ENCODE measurements around the gene PLA2G6. TPM values are rescaled to one million over a fixed set of nuclear protein-coding genes. Genes with fewer than 3 reads are reported as not detected.

Gene PLA2G6
- total RNA-seq, 1 donor from 2014 or later, result 15.8 TPM

DNA sequence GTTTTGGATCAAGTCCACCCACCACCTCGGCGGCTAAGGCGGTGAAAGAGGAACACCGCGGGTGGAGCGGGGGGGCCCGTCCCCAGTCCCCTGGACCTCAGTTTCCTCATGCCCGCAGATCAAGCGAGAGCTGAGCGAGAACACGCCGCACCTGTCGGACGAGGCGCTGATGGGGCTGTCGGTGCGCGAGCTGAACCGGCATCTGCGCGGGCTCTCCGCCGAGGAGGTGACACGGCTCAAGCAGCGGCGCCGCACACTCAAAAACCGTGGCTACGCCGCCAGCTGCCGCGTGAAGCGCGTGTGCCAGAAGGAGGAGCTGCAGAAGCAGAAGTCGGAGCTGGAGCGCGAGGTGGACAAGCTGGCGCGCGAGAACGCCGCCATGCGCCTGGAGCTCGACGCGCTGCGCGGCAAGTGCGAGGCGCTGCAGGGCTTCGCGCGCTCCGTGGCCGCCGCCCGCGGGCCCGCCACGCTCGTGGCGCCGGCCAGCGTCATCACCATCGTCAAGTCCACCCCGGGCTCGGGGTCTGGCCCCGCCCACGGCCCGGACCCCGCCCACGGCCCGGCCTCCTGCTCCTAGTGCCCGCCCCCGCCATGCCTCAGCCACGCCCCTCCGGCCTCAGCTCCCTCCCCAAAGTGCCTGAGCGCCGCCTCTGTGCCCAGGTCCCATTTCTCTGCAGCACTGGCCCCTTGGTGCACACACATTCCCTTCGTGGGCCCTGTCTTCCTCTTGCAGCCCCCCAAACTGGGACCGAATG is 32.8 kb upstream of the PLA2G6 start:
- DNase-seq, result peak; percentile 36

- no peak for DNase-seq
These were observed 32.3 kb upstream of the PLA2G6 start for GRCh38 chr22:38213990-38214301.

- no peak for DNase-seq
These were observed 31.8 kb upstream of the PLA2G6 start for GRCh38 chr22:38213319-38213989.

- no peak for DNase-seq
These were observed 30.8 kb upstream of the PLA2G6 start for GRCh38 chr22:38212442-38212841.

DNA sequence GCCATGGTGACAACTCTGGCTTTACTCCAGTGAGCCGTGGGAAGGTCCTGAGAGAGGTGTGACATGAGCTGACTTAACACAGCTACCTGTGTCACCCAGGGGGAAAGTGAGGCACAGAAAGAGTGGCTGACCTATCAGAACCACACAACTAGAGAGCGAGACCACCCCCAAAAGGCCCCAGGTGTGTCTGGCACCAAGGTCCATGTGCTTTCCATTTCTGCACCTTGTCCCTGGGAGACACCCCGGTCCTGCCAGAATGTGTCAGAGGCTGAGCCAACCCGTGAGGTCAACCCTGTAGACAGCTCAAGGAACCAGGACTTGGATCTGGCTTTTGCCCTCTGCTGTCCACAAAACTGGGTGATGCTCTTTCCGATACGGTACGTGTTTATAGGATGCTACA is 29.9 kb upstream of the PLA2G6 start:
- DNase-seq, result no peak

- no peak for DNase-seq
These were observed 26.9 kb upstream of the PLA2G6 start for GRCh38 chr22:38208551-38208968.

DNA sequence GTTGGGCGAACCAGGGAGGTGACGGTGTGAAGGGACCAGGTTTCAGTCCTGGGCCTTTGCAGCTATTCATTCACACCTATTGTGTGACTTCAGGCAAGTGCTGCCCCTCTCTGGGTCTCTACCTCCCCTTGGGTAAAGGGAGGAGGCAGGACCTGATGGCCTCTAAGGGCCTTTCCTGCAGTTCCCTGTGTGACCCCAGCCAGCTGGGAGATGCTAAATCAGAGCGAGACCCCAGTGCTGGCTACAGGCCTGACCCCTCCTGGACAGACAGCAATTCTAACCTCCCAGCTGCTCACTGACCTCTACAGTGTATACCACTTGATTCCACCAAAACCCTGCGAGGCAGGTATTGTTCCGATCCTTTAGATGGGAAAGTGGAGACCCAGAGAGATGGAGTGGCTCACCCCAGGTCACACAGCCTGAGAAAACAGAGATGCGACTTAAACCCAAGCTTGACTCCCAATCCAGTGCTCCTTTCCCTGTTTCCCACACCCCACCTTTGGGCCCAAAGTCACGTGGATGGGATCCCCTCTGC is 26.3 kb upstream of the PLA2G6 start:
- DNase-seq, result no peak

DNA sequence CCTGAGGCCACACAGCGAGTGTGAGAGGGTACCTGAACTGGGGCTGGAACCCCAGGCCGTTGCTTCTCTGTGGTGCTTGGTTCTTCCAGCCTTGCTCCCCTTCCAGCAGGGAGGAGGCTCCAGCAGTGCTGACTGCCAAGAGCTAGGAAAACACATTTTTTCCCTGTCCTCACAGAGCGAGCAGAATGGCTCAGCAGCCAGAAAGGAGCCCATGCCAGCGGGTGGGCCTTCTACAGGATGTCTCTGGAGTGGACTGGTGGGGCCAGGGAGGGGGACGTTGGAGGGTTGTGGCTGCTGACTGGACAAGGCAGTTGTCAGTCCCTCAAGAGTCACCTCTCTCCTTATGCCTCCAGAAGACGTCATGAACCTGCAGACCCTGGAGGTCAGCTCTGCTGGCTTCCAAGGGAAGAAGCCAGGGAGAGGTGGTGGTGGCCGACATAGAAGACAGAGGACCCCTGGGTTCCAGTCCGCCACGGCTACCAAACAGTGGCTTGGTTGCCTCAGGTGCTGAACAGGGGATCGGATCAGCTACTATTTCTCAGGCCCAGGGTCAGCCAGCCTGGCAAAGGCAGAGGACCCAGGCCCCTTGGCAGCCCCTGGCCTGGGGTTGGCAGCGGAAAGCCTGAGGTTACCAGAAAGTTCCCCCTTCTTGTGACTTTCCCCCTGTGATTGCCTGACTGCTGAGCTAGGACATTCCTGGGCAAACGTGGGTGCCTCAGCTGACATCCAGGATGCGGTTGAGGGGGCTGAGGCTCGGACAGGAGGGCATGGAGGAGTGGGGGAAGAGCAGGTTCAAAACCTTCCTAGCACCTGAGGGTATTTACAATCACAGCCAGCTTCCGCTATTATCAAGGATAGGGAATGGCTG is 23.9 kb upstream of the PLA2G6 start:
- no peak for DNase-seq

DNA sequence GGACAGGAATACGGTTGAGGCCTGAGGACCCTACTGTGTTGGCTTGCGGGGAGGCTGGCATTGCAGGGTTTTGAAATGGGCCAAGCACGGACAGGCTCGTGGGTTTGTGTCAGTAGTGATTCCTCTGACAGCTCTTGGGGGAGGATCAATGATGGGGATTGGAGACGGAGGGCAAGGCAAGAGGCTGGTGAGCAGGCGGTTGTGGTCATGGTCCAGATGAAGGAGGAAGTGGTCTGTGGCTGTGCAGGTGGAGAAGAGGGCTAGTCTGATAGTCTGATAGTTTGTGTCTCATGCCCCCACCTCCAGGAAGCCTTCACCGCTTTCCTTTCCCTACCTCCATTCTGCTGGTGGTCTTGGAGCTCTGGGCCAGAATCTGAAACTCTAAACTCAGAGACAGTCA is 23.2 kb upstream of the PLA2G6 start:
- DNase-seq, result no peak

GRCh38 chr22:38203855-38204514 is 22.4 kb upstream of the PLA2G6 start:
- DNase-seq, result no peak

DNA sequence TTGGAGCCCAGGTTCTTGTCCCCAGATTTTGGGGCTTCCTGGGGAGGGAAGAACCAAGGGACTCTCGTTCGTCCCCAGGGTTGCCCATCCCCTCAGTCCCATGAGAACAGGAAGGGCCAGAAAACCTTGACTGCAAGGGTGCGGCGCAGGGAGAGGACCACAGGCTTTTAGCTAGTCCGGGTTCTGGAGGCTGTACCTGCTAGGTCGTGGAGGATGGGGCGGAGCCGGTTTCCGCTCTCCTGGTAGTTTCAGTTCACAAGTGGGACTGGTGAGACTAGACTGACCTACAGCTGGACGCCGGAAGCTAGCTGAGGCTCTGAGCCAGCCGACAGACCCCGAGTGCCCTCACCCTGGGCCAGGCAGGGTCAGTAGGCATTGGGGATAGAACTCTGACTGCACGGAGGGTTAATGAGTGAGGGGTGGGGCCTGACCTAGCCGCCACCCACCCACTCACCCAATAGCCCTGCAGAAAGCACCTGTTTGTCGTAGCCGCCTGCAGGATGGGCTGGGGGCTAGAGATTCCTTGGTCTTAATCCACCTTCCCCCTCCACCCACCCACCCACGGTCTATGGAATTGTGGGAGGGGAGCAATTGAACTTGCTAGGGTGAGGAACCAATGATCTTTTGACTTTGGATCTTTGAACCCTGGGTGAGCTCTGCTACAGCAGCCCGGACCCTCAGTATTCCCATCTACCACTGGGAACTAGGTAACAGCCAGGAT is 21.6 kb upstream of the PLA2G6 start:
- no peak for DNase-seq

DNA sequence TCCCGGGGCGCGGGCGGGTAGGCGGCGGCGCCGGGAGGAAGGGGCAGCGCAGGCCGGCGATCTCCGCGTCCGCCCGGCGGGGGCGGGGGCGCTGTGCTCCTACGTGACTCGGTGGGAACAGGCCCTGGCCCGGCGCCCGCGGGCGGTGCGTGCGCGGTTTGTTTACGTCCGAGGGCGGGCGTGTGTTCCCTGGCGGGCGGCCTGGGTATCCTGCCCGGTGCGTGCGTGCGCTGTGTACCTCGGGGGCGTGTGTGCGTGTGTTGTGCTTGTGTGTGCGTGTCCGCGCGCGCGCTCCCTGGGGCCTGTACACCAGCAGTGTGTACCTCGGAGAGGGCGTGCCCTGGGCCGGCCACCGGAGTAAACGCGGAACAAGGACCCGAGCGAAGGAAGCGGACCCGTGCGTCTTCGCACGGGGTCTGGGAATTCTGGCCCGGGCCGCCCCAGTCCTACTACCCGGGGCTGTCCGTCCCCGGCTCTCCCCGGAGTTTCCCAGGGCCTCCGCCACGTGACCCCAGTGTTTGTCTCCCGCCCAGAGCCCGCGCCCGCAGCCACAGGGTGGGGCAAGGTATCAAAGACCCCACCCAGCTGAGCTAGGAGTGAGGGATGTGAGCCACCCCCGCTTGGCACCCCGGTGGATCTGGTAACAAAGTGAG is 20.9 kb upstream of the PLA2G6 start:
- DNase-seq, result peak; percentile 60

DNA sequence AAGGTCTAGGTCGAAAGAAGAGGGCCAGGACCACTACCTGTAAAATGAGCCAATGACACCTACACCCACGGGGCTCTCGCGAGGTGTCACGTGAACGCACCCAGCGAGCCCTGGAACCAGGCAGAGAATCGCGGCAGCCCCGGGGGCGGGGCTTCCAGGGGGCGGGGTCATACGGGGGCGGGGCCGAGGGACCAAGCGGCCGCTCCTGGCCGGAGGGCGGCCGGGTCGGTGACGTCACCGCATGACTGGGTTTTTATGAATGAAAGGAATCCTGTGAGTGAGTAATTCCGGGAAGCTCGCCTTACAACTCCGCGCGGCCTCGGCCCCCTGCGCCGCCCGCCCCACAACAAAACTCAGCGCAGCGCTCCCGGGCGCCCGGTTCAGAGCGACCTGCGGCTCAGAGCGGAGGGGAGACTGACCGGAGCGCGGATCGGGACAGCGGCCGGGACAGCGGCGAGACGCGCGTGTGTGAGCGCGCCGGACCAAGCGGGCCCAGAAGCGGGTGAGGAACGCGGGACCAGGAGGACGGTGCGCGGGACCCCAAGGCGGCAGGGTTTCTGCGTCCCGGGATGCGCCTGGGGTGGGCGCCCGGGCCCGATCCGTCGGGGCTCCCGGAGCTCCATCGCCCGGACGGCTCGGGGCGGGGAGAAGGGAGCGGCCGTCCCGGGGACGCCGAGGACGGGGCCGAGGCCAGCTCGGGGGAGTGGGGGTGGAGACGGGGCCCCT is 20.2 kb upstream of the PLA2G6 start, which contains the start of gene MAFF:
TSS of gene MAFF (plus strand) at position 284 of the 726 bp plus-strand sequence. CDS start 11,860 bp downstream, outside the sequence.
- peak; percentile 78 for DNase-seq

GRCh38 chr22:38201371-38201710 is 19.7 kb upstream of the PLA2G6 start:
- DNase-seq, result no peak

- DNase-seq, result no peak
These were observed 18.4 kb upstream of the PLA2G6 start for GRCh38 chr22:38199826-38200559.

DNA sequence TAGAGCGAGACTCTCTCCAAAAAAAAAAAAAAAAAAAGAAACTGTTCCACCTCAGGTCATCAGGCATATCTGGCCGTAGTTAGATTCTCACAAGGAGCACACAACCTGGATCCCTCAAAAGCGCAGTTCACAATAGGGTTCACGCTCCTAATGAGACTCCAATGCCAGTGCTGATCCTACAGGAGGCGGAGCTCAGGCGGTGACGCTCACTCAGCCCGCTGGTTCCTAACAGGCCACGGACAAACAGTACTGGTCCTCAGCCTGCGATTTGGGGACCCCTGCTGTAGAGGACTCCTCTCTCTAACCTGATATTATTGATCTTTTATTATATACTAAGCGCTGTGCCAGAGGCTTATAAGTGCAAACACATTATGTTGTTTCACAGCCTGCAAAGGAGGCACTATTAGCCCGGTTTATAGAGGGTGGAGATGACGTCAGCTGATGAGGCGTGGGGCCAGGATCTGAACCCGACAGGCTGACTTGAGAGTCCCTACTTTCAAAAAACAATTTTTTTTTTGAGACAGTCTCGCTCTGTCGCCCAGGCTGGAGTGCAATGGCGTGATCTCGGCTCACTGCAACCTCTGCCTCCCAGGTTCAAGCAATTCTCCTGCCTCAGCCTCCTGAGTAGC is 15.3 kb upstream of the PLA2G6 start:
- no peak for DNase-seq

DNA sequence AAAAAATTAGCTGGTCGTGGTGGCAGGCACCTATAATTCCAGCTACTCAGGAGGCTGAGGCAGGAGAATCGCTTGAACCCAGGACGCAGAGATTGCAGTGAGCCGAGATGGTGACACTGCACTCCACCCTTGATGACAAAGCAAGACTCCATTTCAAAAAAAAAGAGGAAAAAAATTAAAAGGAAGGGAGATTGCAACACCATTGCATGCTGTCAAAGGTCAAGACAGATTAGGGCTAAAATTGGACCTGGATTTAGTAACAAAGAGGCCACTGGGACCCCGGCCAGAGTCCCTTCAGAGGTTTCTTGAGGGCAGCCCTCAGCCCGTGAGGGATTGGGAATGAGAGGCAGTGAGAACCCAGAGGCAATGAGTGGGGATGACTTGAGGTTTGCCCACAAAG is 11.9 kb upstream of the PLA2G6 start:
- DNase-seq, result no peak

GRCh38 chr22:38192475-38192863 is 10.8 kb upstream of the PLA2G6 start:
- DNase-seq, result no peak
